Measurements from ENCODE around the gene ACAA2.
"Not testable (repeated sequence)": the region's sequence is repeated elsewhere in the genome, so short reads cannot be mapped to it uniquely, and the experiment has no call there.

The ACAA2 gene

DNA sequence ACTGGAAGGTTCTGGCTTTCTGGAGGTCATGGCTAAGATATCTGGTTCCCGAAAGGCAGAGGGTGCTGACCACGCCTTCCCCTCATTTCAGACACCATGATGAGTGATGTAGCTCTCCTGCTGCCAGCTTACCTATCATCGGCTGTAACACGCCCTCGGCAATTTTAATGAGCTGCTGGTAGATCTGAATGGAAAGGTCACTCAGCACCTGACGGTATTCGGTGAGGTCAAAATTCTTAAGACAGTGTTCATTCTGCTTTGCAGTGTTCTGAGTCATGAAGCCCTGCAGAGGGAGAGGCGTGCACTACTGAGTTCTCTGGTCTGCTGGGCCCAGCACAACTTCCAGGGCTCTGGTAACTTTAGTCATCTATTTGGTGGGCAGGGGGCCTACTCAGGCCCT lies 25.7 kb upstream of the ACAA2 start:
- Histone ChIP-seq H3K36me3 (ENCODE audit: control insufficient read depth, low read length) (no peaks in the 10 kb centered on the region), H3K4me1 (ENCODE audit: control insufficient read depth, low read length) (no peaks in the 10 kb centered on the region), H4K20me1 (ENCODE audit: control insufficient read depth, insufficient read depth, low read depth, low read length) (no peaks in the 10 kb centered on the region), H3K27me3 (ENCODE audit: control insufficient read depth, low read length) (peaks cover 11% of the 10 kb centered on the region), H3F3A (ENCODE audit: control insufficient read depth, insufficient read depth) (no peaks in the 10 kb centered on the region), H3K4me3 (ENCODE audit: low read length) (no peak overlapping the region), H3K9me2 (replicated peaks; ENCODE audit: control insufficient read depth, low read length) (no peaks in the 10 kb centered on the region), H3K9me3 (ENCODE audit: control insufficient read depth, insufficient read depth, low read length) (no peaks in the 10 kb centered on the region), H3K27ac (ENCODE audit: low read depth, low read length) (no peak overlapping the region), H3K79me2 (ENCODE audit: control insufficient read depth, low read length) (no peaks in the 10 kb centered on the region), H3K4me2 (ENCODE audit: low read length) (no peak overlapping the region)
- TF ChIP-seq, protein P1, sequence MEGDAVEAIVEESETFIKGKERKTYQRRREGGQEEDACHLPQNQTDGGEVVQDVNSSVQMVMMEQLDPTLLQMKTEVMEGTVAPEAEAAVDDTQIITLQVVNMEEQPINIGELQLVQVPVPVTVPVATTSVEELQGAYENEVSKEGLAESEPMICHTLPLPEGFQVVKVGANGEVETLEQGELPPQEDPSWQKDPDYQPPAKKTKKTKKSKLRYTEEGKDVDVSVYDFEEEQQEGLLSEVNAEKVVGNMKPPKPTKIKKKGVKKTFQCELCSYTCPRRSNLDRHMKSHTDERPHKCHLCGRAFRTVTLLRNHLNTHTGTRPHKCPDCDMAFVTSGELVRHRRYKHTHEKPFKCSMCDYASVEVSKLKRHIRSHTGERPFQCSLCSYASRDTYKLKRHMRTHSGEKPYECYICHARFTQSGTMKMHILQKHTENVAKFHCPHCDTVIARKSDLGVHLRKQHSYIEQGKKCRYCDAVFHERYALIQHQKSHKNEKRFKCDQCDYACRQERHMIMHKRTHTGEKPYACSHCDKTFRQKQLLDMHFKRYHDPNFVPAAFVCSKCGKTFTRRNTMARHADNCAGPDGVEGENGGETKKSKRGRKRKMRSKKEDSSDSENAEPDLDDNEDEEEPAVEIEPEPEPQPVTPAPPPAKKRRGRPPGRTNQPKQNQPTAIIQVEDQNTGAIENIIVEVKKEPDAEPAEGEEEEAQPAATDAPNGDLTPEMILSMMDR (IDR thresholded peaks at IDR 0.05; ENCODE audit: low read depth, low read length, poor library complexity, severe bottlenecking): no peak
- TF ChIP-seq EZH2phosphoT487 (IDR thresholded peaks at IDR 0.05; ENCODE audit: borderline replicate concordance, low read length): no peak

DNA sequence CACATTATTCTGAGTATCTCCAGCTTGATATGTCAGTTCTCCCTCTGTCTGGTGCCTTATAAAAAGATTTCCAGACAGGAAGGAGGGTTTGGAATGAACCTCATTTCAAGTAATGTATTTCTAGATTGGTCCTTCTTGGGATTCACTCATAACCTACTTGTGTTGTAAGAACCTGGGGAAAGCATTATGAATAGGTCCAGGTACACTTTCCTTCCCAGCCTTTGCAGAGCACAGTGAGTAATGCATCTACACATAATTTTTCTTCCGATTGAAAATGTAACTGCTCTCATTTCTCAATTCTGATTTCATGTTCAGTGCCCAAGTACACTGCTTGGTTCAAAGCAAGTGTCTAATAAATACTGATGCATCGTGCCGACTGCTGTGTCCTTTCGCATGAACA lies 25.0 kb upstream of the ACAA2 start:
- Histone ChIP-seq H3K4me3 (ENCODE audit: low read length) (no peak overlapping the region), H3K27me3 (ENCODE audit: control insufficient read depth, low read length) (peaks cover 15% of the 10 kb centered on the region), H3K9me3 (ENCODE audit: control insufficient read depth, insufficient read depth, low read length) (no peaks in the 10 kb centered on the region), H3F3A (ENCODE audit: control insufficient read depth, insufficient read depth) (no peaks in the 10 kb centered on the region), H3K9me2 (replicated peaks; ENCODE audit: control insufficient read depth, low read length) (no peaks in the 10 kb centered on the region), H4K20me1 (ENCODE audit: control insufficient read depth, insufficient read depth, low read depth, low read length) (no peaks in the 10 kb centered on the region), H3K79me2 (ENCODE audit: control insufficient read depth, low read length) (no peaks in the 10 kb centered on the region), H3K4me2 (ENCODE audit: low read length) (no peak overlapping the region), H3K36me3 (ENCODE audit: control insufficient read depth, low read length) (no peaks in the 10 kb centered on the region), H3K4me1 (ENCODE audit: control insufficient read depth, low read length) (no peaks in the 10 kb centered on the region), H3K27ac (ENCODE audit: low read depth, low read length) (no peak overlapping the region)
- TF ChIP-seq, protein P1 (IDR thresholded peaks at IDR 0.05; ENCODE audit: low read depth, low read length, poor library complexity, severe bottlenecking): no peak
- no peak for TF ChIP-seq EZH2phosphoT487 (IDR thresholded peaks at IDR 0.05; ENCODE audit: borderline replicate concordance, low read length)

DNA sequence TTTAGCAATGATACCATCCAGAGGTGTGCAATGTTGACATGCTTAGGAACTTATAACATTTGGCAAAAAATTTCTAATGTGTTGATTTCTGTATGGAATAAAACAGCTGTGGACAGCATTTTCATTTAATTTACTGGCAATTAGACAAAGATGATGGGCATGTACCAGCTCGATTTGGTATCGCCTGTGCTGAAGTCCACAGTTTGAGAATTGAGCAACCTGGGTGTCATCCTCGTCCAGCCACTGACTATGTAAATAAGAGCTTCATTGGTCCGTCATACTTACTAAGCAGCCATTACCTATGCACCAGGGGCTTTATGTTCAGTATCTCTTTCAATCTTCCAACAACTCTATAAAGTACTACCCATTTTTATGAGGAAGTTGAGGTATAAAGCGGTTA lies 24.6 kb upstream of the ACAA2 start:
- Histone ChIP-seq H3F3A (ENCODE audit: control insufficient read depth, insufficient read depth) (no peaks in the 10 kb centered on the region), H3K9me2 (replicated peaks; ENCODE audit: control insufficient read depth, low read length) (no peaks in the 10 kb centered on the region), H3K27me3 (ENCODE audit: control insufficient read depth, low read length) (peaks cover 15% of the 10 kb centered on the region), H3K4me1 (ENCODE audit: control insufficient read depth, low read length) (no peaks in the 10 kb centered on the region), H4K20me1 (ENCODE audit: control insufficient read depth, insufficient read depth, low read depth, low read length) (no peaks in the 10 kb centered on the region), H3K27ac (ENCODE audit: low read depth, low read length) (no peak overlapping the region), H3K36me3 (ENCODE audit: control insufficient read depth, low read length) (no peaks in the 10 kb centered on the region), H3K4me3 (ENCODE audit: low read length) (no peak overlapping the region), H3K9me3 (ENCODE audit: control insufficient read depth, insufficient read depth, low read length) (no peaks in the 10 kb centered on the region), H3K79me2 (ENCODE audit: control insufficient read depth, low read length) (no peaks in the 10 kb centered on the region), H3K4me2 (ENCODE audit: low read length) (no peak overlapping the region)
- TF ChIP-seq EZH2phosphoT487 (IDR thresholded peaks at IDR 0.05; ENCODE audit: borderline replicate concordance, low read length): no peak
- TF ChIP-seq, protein P1 (IDR thresholded peaks at IDR 0.05; ENCODE audit: low read depth, low read length, poor library complexity, severe bottlenecking): no peak

DNA sequence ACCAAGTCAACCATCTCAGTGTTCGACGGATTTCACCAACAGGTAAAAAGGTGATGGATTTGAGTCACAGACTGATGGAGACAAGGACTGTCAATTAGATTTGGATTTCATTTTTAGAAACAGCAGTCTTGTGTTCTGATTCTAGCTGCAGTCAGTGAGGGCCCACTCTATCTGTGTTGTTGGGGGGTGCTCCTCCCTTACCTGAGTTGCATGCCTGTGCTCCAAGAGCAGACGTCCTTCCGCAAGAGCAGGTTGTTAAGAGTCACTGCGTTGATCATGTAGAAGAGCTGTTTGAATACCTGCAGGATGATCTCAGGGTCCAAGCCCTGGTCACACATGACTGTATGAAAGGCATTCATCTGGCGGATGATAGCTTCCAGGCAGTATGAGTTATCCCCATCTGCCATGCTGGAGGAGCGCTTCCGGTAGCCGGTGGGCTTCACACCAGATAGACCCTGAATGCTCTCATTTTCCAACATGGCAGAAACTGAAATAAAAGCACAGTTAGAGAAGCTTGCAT lies 24.0 kb upstream of the ACAA2 start:
- not testable (repeated sequence) for H3K79me2 ChIP-seq (ENCODE audit: control insufficient read depth, low read length); H3K4me1 ChIP-seq (ENCODE audit: control insufficient read depth, low read length); H3K9me3 ChIP-seq (ENCODE audit: control insufficient read depth, insufficient read depth, low read length); H4K20me1 ChIP-seq (ENCODE audit: control insufficient read depth, insufficient read depth, low read depth, low read length); H3K36me3 ChIP-seq (ENCODE audit: control insufficient read depth, low read length); H3K4me2 ChIP-seq (ENCODE audit: low read length); H3K4me3 ChIP-seq (ENCODE audit: low read length); H3F3A ChIP-seq (ENCODE audit: control insufficient read depth, insufficient read depth); H3K9me2 ChIP-seq (replicated peaks; ENCODE audit: control insufficient read depth, low read length); H3K27ac ChIP-seq (ENCODE audit: low read depth, low read length)
- H3K27me3 ChIP-seq (ENCODE audit: control insufficient read depth, low read length): peaks cover 15% of the 10 kb centered on the region
